ENCODE results near the gene FAM181B. TPM values are rescaled to one million over a fixed set of nuclear protein-coding genes. Genes with fewer than 3 reads are reported as not detected.

Gene FAM181B
- total and polyA plus RNA-seq, 2 of the 13 experiments (the other 11 are each of a cell fraction or from before 2014, with no cell fraction given), result not detected

DNA sequence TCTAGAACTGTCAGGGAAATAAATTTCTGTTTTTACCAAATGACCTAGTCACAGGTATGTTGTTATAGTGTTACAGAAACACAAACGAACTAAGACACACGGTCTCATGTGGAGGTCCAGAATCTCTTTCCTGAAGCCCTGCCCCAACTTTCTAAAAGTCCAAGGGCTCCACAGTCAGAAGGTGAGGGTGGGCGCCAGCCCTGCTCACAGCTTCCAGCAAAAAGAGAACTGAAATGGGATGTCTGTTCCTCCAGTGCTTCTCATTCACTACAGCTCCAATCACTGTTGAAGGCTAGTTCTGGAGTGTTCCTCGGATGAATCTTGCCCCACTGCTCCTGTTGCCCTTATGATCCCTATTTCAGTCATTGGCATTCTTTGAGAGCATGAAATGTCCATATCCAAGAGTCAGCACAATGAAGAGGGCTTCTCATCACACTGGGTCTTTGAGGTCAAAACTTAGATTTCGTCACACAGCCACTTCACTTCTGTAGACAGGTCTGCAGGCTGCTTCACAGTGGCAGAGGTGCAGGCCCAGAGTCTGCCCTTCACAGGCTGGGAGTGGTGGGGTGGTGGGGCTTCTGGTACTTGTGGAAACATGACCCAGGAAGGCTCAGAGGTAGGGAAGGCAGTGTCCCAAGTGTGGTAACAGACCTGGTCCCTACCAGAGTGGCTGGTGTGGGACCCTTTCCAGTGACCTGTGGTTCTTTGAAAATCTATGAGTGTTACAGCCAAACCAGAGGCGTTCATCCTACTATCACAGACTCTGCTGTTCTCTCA is 34.9 kb downstream of the FAM181B start:
- no peak overlapping the region for H3K9ac ChIP-seq (ENCODE audit: insufficient read depth, low read depth, low read length)
- no peaks in the 10 kb centered on the region for H3K9me3 ChIP-seq (ENCODE audit: low read length)
- CTCF ChIA-PET (ENCODE audit: low intra/inter-chr PET ratio, low total read pairs), result no interaction called here
- H2AFZ ChIP-seq (ENCODE audit: low read length), result no peak overlapping the region
- H3K4me3 ChIP-seq (replicated peaks in 1 of 3; ENCODE audit: insufficient read depth in 1 of 3, low read depth in 2 of 3, low read length in 3 of 3), result no peak overlapping the region
- no peak for ATAC-seq
- no peak overlapping the region for H3K4me2 ChIP-seq (ENCODE audit: low read depth, low read length)
- H3K27me3 ChIP-seq (ENCODE audit: control insufficient read depth in 1 of 2, insufficient read depth in 2 of 2, low read length in 2 of 2), result no peaks in the 10 kb centered on the region
- H4K20me1 ChIP-seq (ENCODE audit: insufficient read depth, low read length), result no peaks in the 10 kb centered on the region
- 11% methylated on average over 5 of the region's 6 CpGs for WGBS (ENCODE audit: low lambda C conversion rate)
- in situ Hi-C loops (cut with HindIII; ENCODE audit: extremely low pct_ligation_motif_present, low pct_unique_long_range_greater_than_20kb) (loop anchor here (25.0 kb wide), 1 partner anchor 1061 kb away; no protein-coding TSS in a partner anchor), intact Hi-C loops (cut with micrococcal nuclease; ENCODE audit: unreplicated experiment) (no loop called here)
- BruUV-seq (replicated peaks), result no TSS peak
- no peak for DNase-seq (ENCODE audit: low spot score)
- H3K4me1 ChIP-seq (ENCODE audit: insufficient read depth, low read length), result no peaks in the 10 kb centered on the region
- H3K36me3 ChIP-seq (replicated peaks in 1 of 2; ENCODE audit: control insufficient read depth in 1 of 2, insufficient read depth in 2 of 2, low read length in 2 of 2), result no peaks in the 10 kb centered on the region
- TF ChIP-seq MAF1 (CRISPR knock-in tag; IDR thresholded peaks at IDR 0.05; ENCODE audit: borderline replicate concordance) (no peak), ZNF749 (CRISPR knock-in tag; IDR thresholded peaks at IDR 0.05; ENCODE audit: borderline replicate concordance) (no peak), ERF (CRISPR knock-in tag; IDR thresholded peaks at IDR 0.05) (no peak), JUNB (CRISPR knock-in tag; IDR thresholded peaks at IDR 0.05; ENCODE audit: borderline replicate concordance) (no peak), TAF1 (CRISPR knock-in tag; IDR thresholded peaks at IDR 0.05) (no peak), PHF8 (CRISPR knock-in tag; IDR thresholded peaks at IDR 0.05) (no peak)
- TF ChIP-seq, protein P1, sequence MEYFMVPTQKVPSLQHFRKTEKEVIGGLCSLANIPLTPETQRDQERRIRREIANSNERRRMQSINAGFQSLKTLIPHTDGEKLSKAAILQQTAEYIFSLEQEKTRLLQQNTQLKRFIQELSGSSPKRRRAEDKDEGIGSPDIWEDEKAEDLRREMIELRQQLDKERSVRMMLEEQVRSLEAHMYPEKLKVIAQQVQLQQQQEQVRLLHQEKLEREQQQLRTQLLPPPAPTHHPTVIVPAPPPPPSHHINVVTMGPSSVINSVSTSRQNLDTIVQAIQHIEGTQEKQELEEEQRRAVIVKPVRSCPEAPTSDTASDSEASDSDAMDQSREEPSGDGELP (IDR thresholded peaks at IDR 0.05; ENCODE audit: borderline replicate concordance, low read depth), result no peak
- TF ChIP-seq, protein P2, sequence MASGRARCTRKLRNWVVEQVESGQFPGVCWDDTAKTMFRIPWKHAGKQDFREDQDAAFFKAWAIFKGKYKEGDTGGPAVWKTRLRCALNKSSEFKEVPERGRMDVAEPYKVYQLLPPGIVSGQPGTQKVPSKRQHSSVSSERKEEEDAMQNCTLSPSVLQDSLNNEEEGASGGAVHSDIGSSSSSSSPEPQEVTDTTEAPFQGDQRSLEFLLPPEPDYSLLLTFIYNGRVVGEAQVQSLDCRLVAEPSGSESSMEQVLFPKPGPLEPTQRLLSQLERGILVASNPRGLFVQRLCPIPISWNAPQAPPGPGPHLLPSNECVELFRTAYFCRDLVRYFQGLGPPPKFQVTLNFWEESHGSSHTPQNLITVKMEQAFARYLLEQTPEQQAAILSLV (CRISPR knock-in tag; IDR thresholded peaks at IDR 0.05; ENCODE audit: borderline replicate concordance), result no peak
- TF ChIP-seq, protein P3, sequence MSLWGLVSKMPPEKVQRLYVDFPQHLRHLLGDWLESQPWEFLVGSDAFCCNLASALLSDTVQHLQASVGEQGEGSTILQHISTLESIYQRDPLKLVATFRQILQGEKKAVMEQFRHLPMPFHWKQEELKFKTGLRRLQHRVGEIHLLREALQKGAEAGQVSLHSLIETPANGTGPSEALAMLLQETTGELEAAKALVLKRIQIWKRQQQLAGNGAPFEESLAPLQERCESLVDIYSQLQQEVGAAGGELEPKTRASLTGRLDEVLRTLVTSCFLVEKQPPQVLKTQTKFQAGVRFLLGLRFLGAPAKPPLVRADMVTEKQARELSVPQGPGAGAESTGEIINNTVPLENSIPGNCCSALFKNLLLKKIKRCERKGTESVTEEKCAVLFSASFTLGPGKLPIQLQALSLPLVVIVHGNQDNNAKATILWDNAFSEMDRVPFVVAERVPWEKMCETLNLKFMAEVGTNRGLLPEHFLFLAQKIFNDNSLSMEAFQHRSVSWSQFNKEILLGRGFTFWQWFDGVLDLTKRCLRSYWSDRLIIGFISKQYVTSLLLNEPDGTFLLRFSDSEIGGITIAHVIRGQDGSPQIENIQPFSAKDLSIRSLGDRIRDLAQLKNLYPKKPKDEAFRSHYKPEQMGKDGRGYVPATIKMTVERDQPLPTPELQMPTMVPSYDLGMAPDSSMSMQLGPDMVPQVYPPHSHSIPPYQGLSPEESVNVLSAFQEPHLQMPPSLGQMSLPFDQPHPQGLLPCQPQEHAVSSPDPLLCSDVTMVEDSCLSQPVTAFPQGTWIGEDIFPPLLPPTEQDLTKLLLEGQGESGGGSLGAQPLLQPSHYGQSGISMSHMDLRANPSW (CRISPR knock-in tag; IDR thresholded peaks at IDR 0.05; ENCODE audit: borderline replicate concordance), result no peak
- POLR2A ChIA-PET, result no interaction called here
- H3K27ac ChIP-seq (ENCODE audit: extremely low read length, insufficient read depth, low read length), result no peak overlapping the region
- no peaks in the 10 kb centered on the region for H3K79me2 ChIP-seq (ENCODE audit: insufficient read depth, low read length)
- FAIRE-seq, result no peak

Measured in HepG2 (cell line).